T-helper 9 cell (primary cell): ENCODE data around the gene KRTAP1-4.
"Not testable (repeated sequence)": the region's sequence is repeated elsewhere in the genome, so short reads cannot be mapped to it uniquely, and the experiment has no call there.

ENCODE experiments used
- DNase-seq: peaks from one replicate; pipeline ENCODE4 v3.0.0-alpha.2; 2020

The KRTAP1-4 gene

GRCh38 chr17:41046735-41047465 is 16.9 kb upstream of the KRTAP1-4 start, which contains the start of gene KRTAP2-1:
Gene KRTAP2-1, minus strand, starts transcription at chr17:41047316. Its CDS starts 49 bp downstream, at chr17:41047267.
- DNase-seq = not testable (repeated sequence)

GRCh38 chr17:41042953-41043352 is 13.0 kb upstream of the KRTAP1-4 start:
- DNase-seq = no peak

- not testable (repeated sequence) for DNase-seq
These were observed 11.0 kb upstream of the KRTAP1-4 start, which contains the start of gene KRTAP1-1 for GRCh38 chr17:41040783-41041571. Gene KRTAP1-1, minus strand, starts transcription at chr17:41041450. Its CDS starts 53 bp downstream, at chr17:41041397.

- no peak for DNase-seq
These were observed 7.9 kb upstream of the KRTAP1-4 start for GRCh38 chr17:41037853-41038350.

- not testable (repeated sequence) for DNase-seq
These were observed 4.4 kb upstream of the KRTAP1-4 start, which contains the start of gene KRTAP1-3 for GRCh38 chr17:41034346-41034935. Gene KRTAP1-3, minus strand, starts transcription at chr17:41034874. Its CDS starts 53 bp downstream, at chr17:41034821.

- no peak for DNase-seq
These were observed 3.1 kb downstream of the KRTAP1-4 start, which contains the start of gene KRTAP1-5 for GRCh38 chr17:41026715-41027471. Gene KRTAP1-5, minus strand, starts transcription at chr17:41027208. Its CDS starts 53 bp downstream, at chr17:41027155.

- DNase-seq = no peak
These were observed 5.3 kb downstream of the KRTAP1-4 start for GRCh38 chr17:41024697-41025096.

- no peak for DNase-seq
These were observed 9.7 kb downstream of the KRTAP1-4 start for GRCh38 chr17:41020336-41020735.

- DNase-seq = no peak
These were observed 10.6 kb downstream of the KRTAP1-4 start for GRCh38 chr17:41019415-41019814.

GRCh38 chr17:41018541-41018940 is 11.5 kb downstream of the KRTAP1-4 start:
- DNase-seq = no peak

GRCh38 chr17:41016578-41017215 is 13.3 kb downstream of the KRTAP1-4 start:
- no peak for DNase-seq

GRCh38 chr17:41015454-41015853 is 14.5 kb downstream of the KRTAP1-4 start:
- DNase-seq = no peak

GRCh38 chr17:41013606-41014005 is 16.4 kb downstream of the KRTAP1-4 start:
- DNase-seq = no peak

- DNase-seq = no peak
These were observed 16.8 kb downstream of the KRTAP1-4 start for GRCh38 chr17:41013181-41013580.

- no peak for DNase-seq
These were observed 17.5 kb downstream of the KRTAP1-4 start for GRCh38 chr17:41012326-41013120.

GRCh38 chr17:41010441-41010840 is 19.6 kb downstream of the KRTAP1-4 start:
- DNase-seq = no peak

- no peak for DNase-seq
These were observed 20.1 kb downstream of the KRTAP1-4 start for GRCh38 chr17:41009936-41010335.

- no peak for DNase-seq
These were observed 20.7 kb downstream of the KRTAP1-4 start for GRCh38 chr17:41009301-41009760.

GRCh38 chr17:41008811-41009210 is 21.2 kb downstream of the KRTAP1-4 start, which contains the start of gene KRTAP3-1:
Gene KRTAP3-1, minus strand, starts transcription at chr17:41009128. Its CDS starts 54 bp downstream, at chr17:41009074.
- no peak for DNase-seq

- no peak for DNase-seq
These were observed 25.6 kb downstream of the KRTAP1-4 start for GRCh38 chr17:41004397-41004796.
